Panc1 (cell line): ENCODE results near the gene TAF11L11. TPM values are rescaled to one million over a fixed set of nuclear protein-coding genes. Genes with fewer than 3 reads are reported as not detected.
"Not testable (repeated sequence)": the region's sequence is repeated elsewhere in the genome, so short reads cannot be mapped to it uniquely, and the experiment has no call there.

ENCODE experiments used
- ATAC-seq: fragments of 200-7000 bp; cut with Tn5 transposase; 2 replicates; pipeline ENCODE4 v1.9.1; 2020; ENCODE audit warnings: mild to moderate bottlenecking, moderate library complexity
- BruUV-seq: library from RNA; stranded (reverse); fragments of 400-500 nt; replicated peaks from 2 replicates; lab custom pipeline; 2021; lab: Mats Ljungman, UMichigan
- CTCF ChIA-PET: fragments of 300-600 bp; sonication (Branson Sonifier 250); formaldehyde crosslinking; loops from one replicate; lab custom pipeline; 2022; ENCODE audit warnings: antibody characterized with exemption; lab: Charles Lee
- POLR2A ChIA-PET: fragments of 300-600 bp; sonication (Branson Sonifier 250); formaldehyde crosslinking; loops from one replicate; lab custom pipeline; 2022; ENCODE audit warnings: antibody characterized with exemption; lab: Charles Lee
- DNase-seq: peaks from one replicate; pipeline ENCODE4 v3.0.0-alpha.2; 2010; ENCODE audit warnings: low read depth, low spot score
- H3K27ac ChIP-seq: 2 replicates; pipeline ENCODE4 v1.5.1; 2011; ENCODE audit warnings: mild to moderate bottlenecking, low read length, inconsistent platforms
- H3K27me3 ChIP-seq: fragments of 200-500 bp; sonication (Bioruptor generic); 2 replicates; pipeline ENCODE4 v1.6.0; 2014; ENCODE audit warnings: low read length, inconsistent platforms; ENCODE audit not compliant: control insufficient read depth, insufficient read depth
- H3K36me3 ChIP-seq: fragments of 200-500 bp; sonication (Bioruptor generic); 2 replicates; pipeline ENCODE4 v1.5.1; 2014; ENCODE audit warnings: inconsistent platforms, mild to moderate bottlenecking, low read length, moderate library complexity; ENCODE audit not compliant: control insufficient read depth, insufficient read depth
- H3K4me1 ChIP-seq: 2 replicates; pipeline ENCODE4 v1.5.1; 2011; ENCODE audit warnings: inconsistent platforms, mild to moderate bottlenecking, low read length, moderate library complexity; ENCODE audit not compliant: control insufficient read depth, insufficient read depth
- H3K4me3 ChIP-seq, 2 experiments: 2 replicates each; pipeline ENCODE4 v1.5.1; 2011 to 2012; ENCODE audit warnings: low read depth in 2 of 2, low read length in 2 of 2, mild to moderate bottlenecking in 2 of 2, inconsistent platforms in 1 of 2, moderate library complexity in 1 of 2
- H3K9me3 ChIP-seq: fragments of 200-500 bp; sonication (Bioruptor generic); 2 replicates; pipeline ENCODE4 v1.5.1; 2014; ENCODE audit warnings: low read depth, mild to moderate bottlenecking, inconsistent platforms, low read length, moderate library complexity; ENCODE audit not compliant: control insufficient read depth, insufficient read depth
- CTCF ChIP-seq: fragments of 450-650 bp; IDR thresholded peaks from 2 replicates; pipeline ENCODE4 v1.5.1; 2017; ENCODE audit warnings: mild to moderate bottlenecking
- in situ Hi-C: cut with HindIII; loops from 2 replicates; pipeline ENCODE4 v1.10.0; 2016; ENCODE audit warnings: low sequenced_read_pairs, low pct_unique_long_range_greater_than_20kb
- intact Hi-C: fragments of 100-400 bp; cut with micrococcal nuclease; formaldehyde crosslinking; loops from one replicate; pipeline ENCODE4 v1.10.0; 2022; ENCODE audit not compliant: unreplicated experiment
- total RNA-seq: library from RNA; stranded (reverse); gene quantifications from one replicate; pipeline ENCODE4 v1.2.1, GENCODE V29; 2021; ENCODE audit not compliant: unreplicated experiment

The TAF11L11 gene
- total RNA-seq, 1 experiment from 2014 or later = not detected

GRCh38 chr5:17655201-17655759 is 51.3 kb downstream of the TAF11L11 start:
- POLR2A ChIA-PET, H3K27me3 ChIP-seq, BruUV-seq, ATAC-seq, H3K36me3 ChIP-seq, in situ Hi-C loops, DNase-seq, H3K27ac ChIP-seq, H3K4me1 ChIP-seq, H3K4me3 ChIP-seq, H3K9me3 ChIP-seq, intact Hi-C loops, CTCF ChIA-PET: not testable (repeated sequence)
- 0 out of 2 replicates have a peak, but pooled peaks have one; percentile 6 for TF ChIP-seq CTCF

Other genes starting within 250 kb of the TAF11L11 start
- not detected for gene TAF11L2, start 106.0 kb upstream of the TAF11L11 start, total RNA-seq
- not detected for gene TAF11L3, start 85.8 kb upstream of the TAF11L11 start, total RNA-seq
- gene TAF11L4, start 82.4 kb upstream of the TAF11L11 start, total RNA-seq = not detected
- gene TAF11L5, start 78.9 kb upstream of the TAF11L11 start, total RNA-seq = not detected
- gene TAF11L6, start 75.5 kb upstream of the TAF11L11 start, total RNA-seq = not detected
- gene TAF11L7, start 18.4 kb upstream of the TAF11L11 start, total RNA-seq = not detected
- gene TAF11L8, start 13.2 kb upstream of the TAF11L11 start, total RNA-seq = not detected
- not detected for gene TAF11L9, start 9.8 kb upstream of the TAF11L11 start, total RNA-seq
- gene TAF11L10, start 6.4 kb upstream of the TAF11L11 start, total RNA-seq = not detected
- gene TAF11L12, start 6.2 kb downstream of the TAF11L11 start, total RNA-seq = not detected
- not detected for gene TAF11L13, start 27.9 kb downstream of the TAF11L11 start, total RNA-seq
- not detected for gene TAF11L14, start 30.3 kb downstream of the TAF11L11 start, total RNA-seq